GM12878 (cell line): ENCODE data around the gene SPPL2B. TPM values are rescaled to one million over a fixed set of nuclear protein-coding genes. Genes with fewer than 3 reads are reported as not detected.

Source experiments
- ATAC-seq: fragments of 200-7000 bp; cut with Tn5 transposase; 3 replicates; pipeline ENCODE4 v1.9.1; 2020; ENCODE audit warnings: mild to moderate bottlenecking, moderate library complexity
- BruUV-seq: library from RNA; stranded (reverse); fragments of 400-500 nt; replicated peaks from 2 replicates; lab custom pipeline; 2021; lab: Mats Ljungman, UMichigan
- CTCF ChIA-PET: fragments of 300-600 bp; sonication (Branson Sonifier 250); formaldehyde crosslinking; extraction: SDS; loops from one replicate; lab custom pipeline; 2021; ENCODE audit warnings: inconsistent platforms; lab: Yijun Ruan, JAX
- POLR2A ChIA-PET: fragments of 350-600 bp; formaldehyde crosslinking; extraction: SDS; loops from one replicate; lab custom pipeline; 2021; ENCODE audit warnings: inconsistent platforms; lab: Charles Lee
- RAD21 ChIA-PET: fragments of 300-600 bp; sonication (Branson Sonifier 250); formaldehyde crosslinking; loops from one replicate; lab custom pipeline; 2023; ENCODE audit warnings: antibody characterized with exemption; ENCODE audit not compliant: unreplicated experiment; lab: Charles Lee
- SMC1A ChIA-PET: fragments of 300-600 bp; sonication (Branson Sonifier 250); formaldehyde crosslinking; loops from one replicate; lab custom pipeline; 2023; ENCODE audit not compliant: unreplicated experiment, uncharacterized antibody; lab: Charles Lee
- DNase-seq: peaks from one replicate; pipeline ENCODE4 v3.0.0-alpha.2; 2011; ENCODE audit warnings: low read depth, low spot score
- FAIRE-seq: peaks from 3 replicates; lab custom pipeline; 2011; peaks lifted over from hg19 to GRCh38; lab: Jason Lieb, UNC
- H2AFZ ChIP-seq: 2 replicates; pipeline ENCODE4 v1.6.0; 2011; ENCODE audit warnings: low read depth, low read length, control low read depth; ENCODE audit not compliant: control insufficient read depth
- H3K27ac ChIP-seq: 2 replicates; pipeline ENCODE4 v1.5.1; 2011; ENCODE audit warnings: control low read depth; ENCODE audit not compliant: control insufficient read depth, insufficient read depth
- H3K27me3 ChIP-seq, 2 experiments: replicated peaks in 1 of 2; 2 replicates each; pipeline versions ENCODE4 v1.6.0 to v1.6.1; 2011; ENCODE audit warnings: low read length in 1 of 2; ENCODE audit not compliant: control insufficient read depth in 2 of 2, insufficient read depth in 2 of 2
- H3K36me3 ChIP-seq, 2 experiments: 2 replicates each; pipeline ENCODE4 v1.5.1; 2011; ENCODE audit warnings: low read length in 1 of 2; ENCODE audit not compliant: control insufficient read depth in 2 of 2, insufficient read depth in 2 of 2
- H3K4me1 ChIP-seq: 2 replicates; pipeline ENCODE4 v1.6.1; 2011; ENCODE audit warnings: mild to moderate bottlenecking, low read length, moderate library complexity, mixed read lengths; ENCODE audit not compliant: control insufficient read depth, insufficient read depth
- H3K4me2 ChIP-seq: 2 replicates; pipeline ENCODE4 v1.6.0; 2011; ENCODE audit warnings: control low read depth; ENCODE audit not compliant: control insufficient read depth, insufficient read depth
- H3K4me3 ChIP-seq: fragments of 200-600 bp; sonication (generic); 2 replicates; pipeline ENCODE4 v1.5.1; 2016
- H3K79me2 ChIP-seq: 2 replicates; pipeline ENCODE4 v1.6.0; 2011; ENCODE audit warnings: low read length; ENCODE audit not compliant: control insufficient read depth, insufficient read depth
- H3K9ac ChIP-seq: 2 replicates; pipeline ENCODE4 v1.8.0; 2011; ENCODE audit warnings: low read length, control low read depth, mixed read lengths; ENCODE audit not compliant: control insufficient read depth, insufficient read depth
- H3K9me3 ChIP-seq: replicated peaks from 3 replicates; pipeline ENCODE4 v1.5.1; 2011; ENCODE audit warnings: mild to moderate bottlenecking, low read length; ENCODE audit not compliant: control insufficient read depth, insufficient read depth
- H4K20me1 ChIP-seq: 2 replicates; pipeline ENCODE4 v1.6.0; 2011; ENCODE audit not compliant: control insufficient read depth, insufficient read depth
- BCLAF1 ChIP-seq: fragments of 450-650 bp; IDR thresholded peaks from 2 replicates; pipeline ENCODE4 v1.6.1; 2017; ENCODE audit warnings: antibody characterized with exemption, mild to moderate bottlenecking, moderate library complexity
- BMI1 ChIP-seq: fragments of 450-650 bp; IDR thresholded peaks from 2 replicates; pipeline ENCODE4 v1.6.1; 2016; ENCODE audit warnings: mild to moderate bottlenecking, moderate library complexity, borderline replicate concordance
- GABPA ChIP-seq: IDR thresholded peaks from 2 replicates; pipeline ENCODE4 v1.6.1; 2014; ENCODE audit warnings: antibody characterized with exemption, low read depth, mild to moderate bottlenecking, inconsistent platforms
- IRF3 ChIP-seq: fragments of 450-650 bp; IDR thresholded peaks from 2 replicates; pipeline ENCODE4 v1.6.1; 2014; ENCODE audit warnings: mild to moderate bottlenecking
- SREBF2 ChIP-seq: IDR thresholded peaks from 2 replicates; pipeline ENCODE4 v1.6.1; 2012; ENCODE audit warnings: mild to moderate bottlenecking, low read length
- SUPT20H ChIP-seq: IDR thresholded peaks from 2 replicates; pipeline ENCODE4 v1.6.1; 2011; ENCODE audit warnings: low read depth, mild to moderate bottlenecking, low read length, moderate library complexity, borderline replicate concordance; ENCODE audit not compliant: control insufficient read depth
- TARDBP ChIP-seq: IDR thresholded peaks from 2 replicates; pipeline ENCODE4 v1.6.1; 2016; ENCODE audit warnings: borderline replicate concordance
- WGBS: methylation state at CpG from one replicate; pipeline ENCODE4 v1.1.6; 2016; ENCODE audit warnings: low lambda C conversion rate; ENCODE audit not compliant: insufficient replicate concordance, insufficient coverage; ENCODE audit errors: missing lambda C conversion rate; 5-methylcytosine and 5-hydroxymethylcytosine counted together
- in situ Hi-C: fragments of 300-500 bp; cut with MboI; formaldehyde crosslinking; loops from 9 replicates; pipeline ENCODE4 v1.14.3; 2018; ENCODE audit warnings: mixed read lengths
- intact Hi-C: fragments of 100-400 bp; cut with micrococcal nuclease; formaldehyde crosslinking; loops from one replicate; pipeline ENCODE4 v1.14.2; 2022; ENCODE audit not compliant: unreplicated experiment
- polyA plus RNA-seq, 11 experiments: library from polyadenylated mRNA; depleted of rRNA in 4 of 11; unstranded in 6 of 11; stranded (reverse) in 5 of 11; fragments of >200 nt; fragmentation: Nextera tagmentation in 4 of 11; fragmentation: Illumina TruSeq in 1 of 11; extraction: Ambion mirVana in 4 of 11; extraction: Trizol in 1 of 11; gene quantifications; 1 replicate in 1 of 11; 2 replicates in 10 of 11; pipeline versions ENCODE4 v1.2.1 to v1.2.3, GENCODE V29; 2011 to 2016; ENCODE audit warnings: inconsistent platforms in 2 of 11, missing spikeins in 2 of 11, low read depth in 1 of 11
- total RNA-seq, 4 experiments: library from RNA; depleted of rRNA in 3 of 4; stranded (reverse); fragments of >200 nt in 3 of 4; fragmentation: Illumina TruSeq in 1 of 4; extraction: Trizol in 1 of 4; gene quantifications; 2 replicates each; pipeline versions ENCODE4 v1.2.1 to v1.2.3, GENCODE V29; 2013 to 2021
- TF ChIP-seq, protein P1 (sequence below): fragments of 450-650 bp; formaldehyde crosslinking; IDR thresholded peaks from 2 replicates; pipeline ENCODE4 v1.5.0; 2022; ENCODE audit warnings: mild to moderate bottlenecking, missing genetic modification characterization

The SPPL2B gene
- total and polyA plus RNA-seq, 10 of the 15 experiments (the other 5 are each of a cell fraction or from before 2014, with no cell fraction given) = 0.29 to 56.5 (median 18.3) TPM

GRCh38 chr19:2311093-2311492 lies 17.4 kb upstream of the SPPL2B start (continued):
- TF ChIP-seq BCLAF1 = no peak

- Histone ChIP-seq H2AFZ (no peak overlapping the region), H3K4me2 (no peak overlapping the region), H3K9me3 (peaks cover 6% of the 10 kb centered on the region; the same call in 1 of the 3 replicates), H3K4me3 (no peak overlapping the region), H3K79me2 (no peaks in the 10 kb centered on the region), H3K4me1 (no peaks in the 10 kb centered on the region), H3K36me3 (no peaks in the 10 kb centered on the region), H3K27ac (no peak overlapping the region), H3K9ac (no peak overlapping the region), H3K27me3 (no peaks in the 10 kb centered on the region; a peak in 2 of 4 replicates), H4K20me1 (no peaks in the 10 kb centered on the region)
- in situ Hi-C loops (no loop called here), intact Hi-C loops (loop anchor here (2.0 kb wide), 1 partner anchor 156 kb away; no protein-coding TSS in a partner anchor)
- ChIA-PET CTCF (interaction anchor here (0.7 kb wide), 1 partner anchor 24 kb away, joined by 3 read pairs; no protein-coding TSS in a partner anchor), POLR2A (no interaction called here), RAD21 (interaction anchor here (0.6 kb wide), 1 partner anchor 158 kb away, joined by 3 read pairs; no protein-coding TSS in a partner anchor), SMC1A (interaction anchor here (0.6 kb wide), 1 partner anchor 15 kb away, joined by 3 read pairs; no protein-coding TSS in a partner anchor)
- TF ChIP-seq SUPT20H (no peak), BMI1 (no peak), GABPA (no peak), IRF3 (no peak), SREBF2 (no peak), TARDBP (no peak)
- TF ChIP-seq, protein P1, sequence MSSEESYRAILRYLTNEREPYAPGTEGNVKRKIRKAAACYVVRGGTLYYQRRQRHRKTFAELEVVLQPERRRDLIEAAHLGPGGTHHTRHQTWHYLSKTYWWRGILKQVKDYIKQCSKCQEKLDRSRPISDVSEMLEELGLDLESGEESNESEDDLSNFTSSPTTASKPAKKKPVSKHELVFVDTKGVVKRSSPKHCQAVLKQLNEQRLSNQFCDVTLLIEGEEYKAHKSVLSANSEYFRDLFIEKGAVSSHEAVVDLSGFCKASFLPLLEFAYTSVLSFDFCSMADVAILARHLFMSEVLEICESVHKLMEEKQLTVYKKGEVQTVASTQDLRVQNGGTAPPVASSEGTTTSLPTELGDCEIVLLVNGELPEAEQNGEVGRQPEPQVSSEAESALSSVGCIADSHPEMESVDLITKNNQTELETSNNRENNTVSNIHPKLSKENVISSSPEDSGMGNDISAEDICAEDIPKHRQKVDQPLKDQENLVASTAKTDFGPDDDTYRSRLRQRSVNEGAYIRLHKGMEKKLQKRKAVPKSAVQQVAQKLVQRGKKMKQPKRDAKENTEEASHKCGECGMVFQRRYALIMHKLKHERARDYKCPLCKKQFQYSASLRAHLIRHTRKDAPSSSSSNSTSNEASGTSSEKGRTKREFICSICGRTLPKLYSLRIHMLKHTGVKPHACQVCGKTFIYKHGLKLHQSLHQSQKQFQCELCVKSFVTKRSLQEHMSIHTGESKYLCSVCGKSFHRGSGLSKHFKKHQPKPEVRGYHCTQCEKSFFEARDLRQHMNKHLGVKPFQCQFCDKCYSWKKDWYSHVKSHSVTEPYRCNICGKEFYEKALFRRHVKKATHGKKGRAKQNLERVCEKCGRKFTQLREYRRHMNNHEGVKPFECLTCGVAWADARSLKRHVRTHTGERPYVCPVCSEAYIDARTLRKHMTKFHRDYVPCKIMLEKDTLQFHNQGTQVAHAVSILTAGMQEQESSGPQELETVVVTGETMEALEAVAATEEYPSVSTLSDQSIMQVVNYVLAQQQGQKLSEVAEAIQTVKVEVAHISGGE = no peak
- 44% methylated on average over 21 of the region's 28 CpGs for WGBS
- FAIRE-seq = no peak
- DNase-seq = no peak
- no peak for ATAC-seq
- no TSS peak for BruUV-seq
Measured at GRCh38 chr19:2312820-2313501, 15.5 kb upstream of the SPPL2B start.
